Right forelimb (tissue), 1 donor: ENCODE results near the gene SLC35F4.
"Not testable (repeated sequence)": the region's sequence is repeated elsewhere in the genome, so short reads cannot be mapped to it uniquely, and the experiment has no call there.

Source experiments
- DNase-seq: peaks from one replicate; pipeline ENCODE4 v3.0.0-alpha.2; 2018

SLC35F4 gene

GRCh38 chr14:57785058-57785457 lies 80.8 kb downstream of the SLC35F4 start:
- no peak for DNase-seq

GRCh38 chr14:57771801-57772200 lies 94.1 kb downstream of the SLC35F4 start:
- no peak for DNase-seq

GRCh38 chr14:57769863-57770523 lies 95.9 kb downstream of the SLC35F4 start:
- DNase-seq: no peak

- no peak for DNase-seq
Observed at GRCh38 chr14:57761800-57762199, 104.1 kb downstream of the SLC35F4 start.

GRCh38 chr14:57760896-57761295 lies 105.0 kb downstream of the SLC35F4 start:
- DNase-seq: no peak

GRCh38 chr14:57755018-57755521 lies 110.8 kb downstream of the SLC35F4 start:
- DNase-seq: no peak

GRCh38 chr14:57754527-57754926 lies 111.4 kb downstream of the SLC35F4 start:
- DNase-seq: no peak

- no peak for DNase-seq
Observed at GRCh38 chr14:57753821-57754220, 112.1 kb downstream of the SLC35F4 start.

- not testable (repeated sequence) for DNase-seq
Observed at GRCh38 chr14:57752142-57752695, 113.7 kb downstream of the SLC35F4 start.

- no peak for DNase-seq
Observed at GRCh38 chr14:57751400-57751799, 114.5 kb downstream of the SLC35F4 start.

GRCh38 chr14:57749267-57749666 lies 116.6 kb downstream of the SLC35F4 start:
- DNase-seq: no peak

GRCh38 chr14:57748279-57748678 lies 117.6 kb downstream of the SLC35F4 start:
- DNase-seq: no peak

GRCh38 chr14:57747036-57747435 lies 118.9 kb downstream of the SLC35F4 start:
- no peak for DNase-seq

- DNase-seq: no peak
Observed at GRCh38 chr14:57746563-57746962, 119.3 kb downstream of the SLC35F4 start.

GRCh38 chr14:57739516-57739915 lies 126.4 kb downstream of the SLC35F4 start:
- no peak for DNase-seq

GRCh38 chr14:57737598-57737997 lies 128.3 kb downstream of the SLC35F4 start:
- no peak for DNase-seq

- no peak for DNase-seq
Observed at GRCh38 chr14:57736391-57736790, 129.5 kb downstream of the SLC35F4 start.

- DNase-seq: no peak
Observed at GRCh38 chr14:57735276-57735675, 130.6 kb downstream of the SLC35F4 start.

GRCh38 chr14:57732463-57733285 lies 133.2 kb downstream of the SLC35F4 start:
- DNase-seq: no peak

- no peak for DNase-seq
Observed at GRCh38 chr14:57729208-57730187, 136.4 kb downstream of the SLC35F4 start.

- no peak for DNase-seq
Observed at GRCh38 chr14:57725399-57726077, 140.4 kb downstream of the SLC35F4 start.

GRCh38 chr14:57722141-57722540 lies 143.8 kb downstream of the SLC35F4 start:
- not testable (repeated sequence) for DNase-seq
